OCI-LY3 (cell line): ENCODE measurements around the gene ARHGAP9.

Experiments
- EZH2phosphoT487 ChIP-seq: fragments of 200-600 bp; shearing (Covaris generic); IDR thresholded peaks from 2 replicates; pipeline ENCODE4 v1.6.1; 2018; ENCODE audit warnings: antibody characterized with exemption, mixed run types, low read depth
- TF ChIP-seq, protein P1 (sequence below): fragments of 200-600, 300-600 bp; sonication (generic); IDR thresholded peaks from 2 replicates; pipeline ENCODE4 v1.5.1; 2014; ENCODE audit warnings: antibody characterized with exemption, low read length, low read depth

DNA sequence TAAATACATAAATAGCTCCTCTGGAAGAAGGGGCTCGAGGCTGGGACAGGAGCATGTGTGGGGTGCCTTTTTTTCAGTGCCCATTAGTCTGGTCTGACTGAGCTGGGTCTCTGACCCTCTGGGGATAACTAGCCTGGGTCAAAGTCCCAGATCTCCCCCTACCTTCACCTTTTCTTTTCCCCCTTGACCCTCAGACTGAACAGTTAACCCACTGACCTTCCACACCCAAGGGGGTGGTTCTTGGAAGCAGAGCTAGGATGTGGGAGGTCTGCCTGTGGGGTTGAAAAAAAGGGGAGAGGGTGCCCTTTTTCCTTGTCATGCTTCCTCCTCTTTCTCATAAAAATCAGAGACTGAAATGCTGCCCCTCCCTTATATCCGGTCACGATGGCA is 21.0 kb downstream of the ARHGAP9 start:
- TF ChIP-seq, protein P1, sequence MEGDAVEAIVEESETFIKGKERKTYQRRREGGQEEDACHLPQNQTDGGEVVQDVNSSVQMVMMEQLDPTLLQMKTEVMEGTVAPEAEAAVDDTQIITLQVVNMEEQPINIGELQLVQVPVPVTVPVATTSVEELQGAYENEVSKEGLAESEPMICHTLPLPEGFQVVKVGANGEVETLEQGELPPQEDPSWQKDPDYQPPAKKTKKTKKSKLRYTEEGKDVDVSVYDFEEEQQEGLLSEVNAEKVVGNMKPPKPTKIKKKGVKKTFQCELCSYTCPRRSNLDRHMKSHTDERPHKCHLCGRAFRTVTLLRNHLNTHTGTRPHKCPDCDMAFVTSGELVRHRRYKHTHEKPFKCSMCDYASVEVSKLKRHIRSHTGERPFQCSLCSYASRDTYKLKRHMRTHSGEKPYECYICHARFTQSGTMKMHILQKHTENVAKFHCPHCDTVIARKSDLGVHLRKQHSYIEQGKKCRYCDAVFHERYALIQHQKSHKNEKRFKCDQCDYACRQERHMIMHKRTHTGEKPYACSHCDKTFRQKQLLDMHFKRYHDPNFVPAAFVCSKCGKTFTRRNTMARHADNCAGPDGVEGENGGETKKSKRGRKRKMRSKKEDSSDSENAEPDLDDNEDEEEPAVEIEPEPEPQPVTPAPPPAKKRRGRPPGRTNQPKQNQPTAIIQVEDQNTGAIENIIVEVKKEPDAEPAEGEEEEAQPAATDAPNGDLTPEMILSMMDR: no peak
- TF ChIP-seq EZH2phosphoT487: no peak
